HG02759 (cell line): ENCODE results near the gene UVRAG.
A peak's percentile ranks its signal among the peaks of the same experiment; 100 is the strongest.
"Not testable (repeated sequence)": the region's sequence is repeated elsewhere in the genome, so short reads cannot be mapped to it uniquely, and the experiment has no call there.

Experiments
- ATAC-seq: cut with Tn5 transposase; IDR thresholded peaks from one replicate; pipeline ENCODE4 v1.9.1; 2021; ENCODE audit warnings: mild to moderate bottlenecking, moderate library complexity; ENCODE audit not compliant: unreplicated experiment

Gene UVRAG

GRCh38 chr11:75910426-75911145 lies 95.6 kb downstream of the UVRAG start:
- no peak for ATAC-seq

- ATAC-seq = no peak
Observed at GRCh38 chr11:75911459-75911858, 96.4 kb downstream of the UVRAG start.

DNA sequence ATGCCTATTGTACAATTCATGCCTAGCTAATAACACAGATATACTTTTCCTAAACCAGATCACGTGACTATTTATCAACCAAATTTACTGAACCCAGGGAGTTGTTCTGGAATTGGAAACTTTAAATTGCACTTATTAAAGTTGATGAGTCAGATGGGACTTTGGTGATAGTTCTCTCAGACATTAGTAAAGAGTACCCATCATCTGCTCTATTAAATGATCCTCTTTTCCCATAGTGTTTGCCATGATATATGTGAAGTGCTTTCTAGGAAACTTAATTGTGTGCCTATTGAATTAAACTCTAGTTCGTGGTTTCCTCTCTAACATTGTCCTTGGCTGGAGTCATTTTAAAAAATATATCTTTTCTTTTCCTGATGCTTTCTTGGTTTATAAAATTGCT lies 99.0 kb downstream of the UVRAG start:
- no peak for ATAC-seq

DNA sequence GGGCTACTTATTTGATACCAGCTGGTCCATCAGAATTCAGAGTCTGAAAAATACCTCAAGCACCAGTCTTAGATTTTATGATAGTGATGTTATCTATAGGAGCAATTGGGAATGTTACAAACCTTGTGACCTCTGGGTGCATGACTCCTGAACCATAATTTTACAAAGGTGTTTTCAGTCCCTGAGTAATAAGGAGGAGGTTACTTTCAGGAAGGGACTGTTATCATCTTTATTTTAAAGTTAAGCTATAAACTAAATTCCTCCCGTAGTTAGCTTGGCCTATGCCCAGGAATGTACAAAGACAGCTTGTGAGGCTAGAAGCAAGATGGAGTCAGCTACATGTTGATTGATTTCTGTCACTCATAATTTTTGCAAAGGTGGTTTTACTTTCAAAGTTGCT lies 101.9 kb downstream of the UVRAG start:
- ATAC-seq = no peak

- no peak for ATAC-seq
Observed at GRCh38 chr11:75918331-75918730, 103.3 kb downstream of the UVRAG start.

DNA sequence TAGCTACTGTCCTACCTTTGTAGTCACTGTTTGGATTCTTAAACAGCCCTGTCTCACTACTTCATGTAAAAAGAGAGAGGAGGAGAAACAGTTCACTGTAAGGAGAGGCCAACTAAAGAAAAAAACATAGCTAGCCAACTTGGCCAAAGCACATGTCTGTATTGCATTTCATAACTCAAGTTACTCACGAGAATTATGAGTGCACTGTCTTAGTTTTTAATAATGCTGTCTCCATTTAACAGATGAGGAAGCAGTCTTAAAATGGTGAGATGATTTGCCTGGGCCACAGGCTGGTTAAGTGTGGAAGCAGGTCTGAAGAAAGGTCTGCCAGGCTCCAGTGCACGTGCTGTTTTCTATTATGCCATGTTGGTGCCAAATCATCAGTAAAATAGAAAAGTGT lies 104.5 kb downstream of the UVRAG start:
- ATAC-seq = no peak

DNA sequence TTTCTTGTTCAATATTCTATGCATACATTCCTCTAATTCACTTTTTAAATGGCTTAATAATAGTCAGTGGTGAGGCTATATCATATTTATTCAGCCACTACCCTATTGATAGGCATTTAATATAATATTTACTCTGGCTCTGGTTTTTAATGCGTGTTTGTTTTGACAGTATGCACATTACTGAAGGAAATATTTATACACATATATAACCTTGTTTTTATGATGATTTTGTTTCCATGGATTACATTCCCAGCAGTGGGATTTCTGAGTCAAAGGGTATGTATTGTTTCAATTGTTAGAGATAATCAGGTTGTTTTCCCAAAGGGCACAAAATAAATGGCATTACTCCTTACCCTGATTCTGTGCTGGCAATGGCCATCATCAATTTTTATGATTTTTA lies 105.8 kb downstream of the UVRAG start:
- ATAC-seq = no peak

- no peak for ATAC-seq
Observed at GRCh38 chr11:75921808-75922207, 106.8 kb downstream of the UVRAG start.

DNA sequence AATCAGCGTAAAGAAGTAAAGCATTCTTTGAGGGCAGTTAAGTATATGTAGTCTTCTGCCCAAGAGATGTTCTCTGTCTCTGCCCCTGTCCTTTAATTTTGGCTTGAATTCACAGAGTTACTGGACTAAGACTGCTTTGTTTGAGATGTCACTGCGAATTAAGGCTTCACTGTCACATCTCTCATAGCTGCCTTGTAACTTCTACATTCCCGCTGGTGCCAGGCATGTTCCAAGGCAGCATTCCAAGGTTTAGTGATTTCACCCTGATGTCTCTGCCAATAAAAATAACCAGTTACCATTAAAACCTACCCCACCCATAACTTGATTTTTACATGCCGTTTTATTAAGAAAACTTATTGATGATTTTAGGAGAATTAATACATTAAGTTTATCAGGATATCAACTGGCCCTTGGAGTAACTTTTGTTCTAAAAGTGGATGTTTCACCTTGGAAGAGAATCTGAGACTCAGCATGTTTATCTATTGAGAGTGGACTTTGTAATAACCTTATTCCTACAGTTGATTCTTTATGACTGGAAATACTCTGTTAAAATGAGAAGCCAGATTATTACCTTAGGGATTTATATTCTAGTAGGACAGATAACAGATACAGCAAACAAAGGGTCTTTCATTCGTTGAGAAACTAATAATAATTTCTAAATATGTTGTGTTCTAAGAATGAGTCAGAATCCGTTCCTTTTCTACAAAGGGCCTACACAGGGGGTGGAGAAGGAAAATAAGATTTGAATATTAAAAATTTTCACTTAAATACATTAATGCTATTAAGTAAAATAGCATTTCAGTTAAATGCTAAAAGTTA lies 110.2 kb downstream of the UVRAG start:
- no peak for ATAC-seq

- ATAC-seq = no peak
Observed at GRCh38 chr11:75925785-75926164, 110.8 kb downstream of the UVRAG start.

- no peak for ATAC-seq
Observed at GRCh38 chr11:75929706-75930105, 114.7 kb downstream of the UVRAG start.

DNA sequence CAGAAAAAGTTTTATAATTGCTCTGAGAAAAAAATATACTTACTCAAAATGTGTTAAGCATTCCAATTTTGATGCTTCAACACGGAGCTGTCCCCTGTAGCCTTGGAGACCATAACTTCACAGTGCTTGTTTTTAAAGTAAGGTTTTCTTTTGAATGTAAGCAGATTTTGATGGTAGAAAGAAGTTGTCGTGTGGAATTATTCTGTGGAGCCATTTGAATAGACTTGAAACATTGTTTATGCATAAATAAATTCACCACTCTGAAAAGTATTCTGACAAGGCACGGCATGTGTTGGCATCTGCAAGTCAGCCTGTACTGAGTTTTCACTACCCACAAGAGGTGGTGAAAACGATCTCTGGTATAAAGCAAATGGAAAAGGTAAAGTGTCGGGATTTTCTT lies 115.5 kb downstream of the UVRAG start:
- ATAC-seq = no peak

DNA sequence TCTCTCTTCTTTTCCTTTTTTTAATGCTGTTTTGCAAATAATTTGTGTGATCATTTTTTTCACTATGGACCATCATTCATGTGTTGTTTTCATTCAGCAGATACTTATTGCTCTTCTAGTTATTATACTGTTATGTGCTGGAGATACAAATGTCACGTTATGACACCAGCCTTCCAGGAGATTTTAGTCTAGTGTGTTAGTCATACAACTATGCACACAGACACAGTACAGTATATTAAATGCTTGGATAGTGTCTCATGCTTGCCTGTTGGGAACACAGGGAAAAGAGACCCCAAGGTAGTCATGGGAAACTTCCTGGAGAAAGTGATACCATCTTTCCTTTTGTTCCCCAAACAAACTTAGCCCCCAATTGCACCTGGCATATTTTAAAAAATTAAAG lies 116.1 kb downstream of the UVRAG start:
- ATAC-seq = no peak

- ATAC-seq = not testable (repeated sequence)
Observed at GRCh38 chr11:75933736-75934135, 118.7 kb downstream of the UVRAG start.

DNA sequence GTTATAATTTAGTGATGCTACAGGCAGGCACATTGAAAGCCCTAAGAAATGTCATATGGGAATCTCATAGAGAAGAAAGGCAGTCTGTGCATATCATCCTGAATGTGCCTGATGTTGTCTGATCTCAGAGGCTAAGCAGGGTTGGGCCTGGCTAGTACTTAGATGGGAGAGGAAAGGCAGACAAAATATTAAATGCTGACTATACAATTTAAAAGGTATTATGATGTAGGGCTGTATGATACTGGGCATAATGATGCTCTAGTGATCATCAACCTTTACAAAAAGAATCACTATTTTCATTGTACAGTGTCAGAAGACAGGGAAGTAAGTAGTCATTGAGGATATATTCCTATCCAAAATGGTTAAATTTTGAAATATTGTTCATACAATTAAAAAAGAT lies 119.8 kb downstream of the UVRAG start:
- no peak for ATAC-seq

GRCh38 chr11:75938543-75938942 lies 123.5 kb downstream of the UVRAG start:
- ATAC-seq = no peak

DNA sequence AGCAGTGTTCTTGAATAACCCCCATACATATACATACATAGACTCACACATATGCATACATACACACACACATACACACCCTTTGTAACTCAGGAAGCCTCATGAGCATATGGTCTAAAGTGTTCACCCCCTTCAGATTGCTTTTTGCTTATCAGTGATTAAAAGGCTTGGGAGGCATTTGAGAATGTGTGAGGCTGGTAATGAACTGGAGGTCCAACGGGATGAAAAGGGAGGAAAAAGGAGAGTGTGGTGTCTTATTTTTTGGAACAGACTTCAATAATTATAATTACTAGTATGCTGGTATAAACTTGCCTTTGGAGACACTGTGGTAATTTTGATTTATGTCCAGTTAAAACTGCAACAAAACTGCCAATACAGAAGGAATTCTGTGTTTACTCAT lies 124.5 kb downstream of the UVRAG start:
- no peak for ATAC-seq

DNA sequence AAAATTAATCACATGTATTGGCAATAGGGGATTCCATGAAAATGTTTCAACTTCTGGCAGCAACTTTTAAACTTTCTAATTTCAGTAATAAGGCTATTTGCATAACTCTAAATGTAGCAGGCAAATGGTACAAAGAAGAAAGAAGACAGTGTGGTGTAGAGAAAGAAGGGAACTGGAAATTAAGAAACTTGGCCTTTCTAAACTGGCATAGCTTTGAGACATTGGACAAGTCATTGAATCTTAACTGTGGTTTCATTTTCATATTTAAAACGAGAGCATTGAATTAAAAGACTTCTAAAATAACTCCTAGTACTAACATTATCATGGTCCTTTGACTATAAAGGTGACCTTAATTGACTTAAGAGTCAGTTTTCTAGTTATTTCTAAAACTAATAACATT lies 125.0 kb downstream of the UVRAG start:
- ATAC-seq = peak; percentile 52

- ATAC-seq = no peak
Observed at GRCh38 chr11:75940911-75941310, 125.9 kb downstream of the UVRAG start.

DNA sequence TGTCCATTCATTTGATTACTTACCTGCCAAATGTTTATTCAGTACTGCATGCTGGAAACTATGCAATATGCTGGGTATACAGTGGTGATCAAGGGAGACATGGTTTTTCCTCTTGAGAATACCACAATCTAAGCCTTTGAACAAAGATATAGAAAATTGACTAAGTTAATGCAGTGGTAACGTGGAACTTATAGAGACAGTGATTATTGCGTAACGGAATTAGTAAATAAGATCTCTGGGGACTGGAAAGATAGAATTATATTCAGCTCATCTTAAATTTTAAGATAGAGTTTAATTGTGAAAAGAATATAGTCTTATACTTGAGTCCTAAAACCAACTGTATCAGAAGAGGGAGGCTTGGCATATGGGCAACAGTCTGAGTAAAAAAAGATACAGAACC lies 129.5 kb downstream of the UVRAG start:
- ATAC-seq = no peak

DNA sequence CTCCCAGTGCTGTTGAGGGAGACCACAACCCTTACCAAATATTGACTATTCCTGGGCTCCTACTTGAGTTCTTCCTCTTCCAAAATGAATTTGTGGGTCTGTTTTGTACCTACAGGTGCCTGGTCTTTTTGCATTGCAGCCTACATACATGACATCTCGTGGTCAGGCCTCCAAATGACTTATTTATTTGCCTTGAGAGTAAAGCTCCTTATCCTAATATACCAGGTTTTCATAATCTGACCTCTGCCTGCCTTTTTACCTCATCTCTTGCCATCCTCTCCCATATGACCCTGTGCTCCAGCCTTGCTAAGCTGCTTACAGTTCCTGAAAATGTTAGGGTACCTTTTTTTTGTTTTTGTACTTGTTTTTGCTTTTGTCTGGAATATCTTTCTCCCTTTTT lies 130.4 kb downstream of the UVRAG start:
- ATAC-seq = no peak

GRCh38 chr11:75945947-75946346 lies 130.9 kb downstream of the UVRAG start:
- no peak for ATAC-seq
